Activated CD8-positive, alpha-beta memory T cell treated with anti-CD3 and anti-CD28 coated beads, Interleukin-2, amount 50 U/mL, for 4 hours (primary cell): ENCODE data around the gene ADRA1B.
A peak's percentile ranks its signal among the peaks of the same experiment; 100 is the strongest.

Experiments used
- DNase-seq: peaks from one replicate; pipeline ENCODE4 v3.0.0-alpha.2; 2020

Gene ADRA1B

GRCh38 chr5:159915904-159916840, at the start of gene ADRA1B:
Gene ADRA1B, plus strand, starts transcription at chr5:159916482. Its CDS starts 424 bp downstream, at chr5:159916906.
- peak; percentile 50 for DNase-seq

GRCh38 chr5:159873680-159874079, 42.6 kb upstream of the ADRA1B start:
- DNase-seq = no peak

GRCh38 chr5:159874263-159874662, 42.0 kb upstream of the ADRA1B start:
- no peak for DNase-seq

GRCh38 chr5:159877016-159877415, 39.3 kb upstream of the ADRA1B start:
- DNase-seq = no peak

GRCh38 chr5:159877894-159878448, 38.3 kb upstream of the ADRA1B start:
- no peak for DNase-seq

- no peak for DNase-seq
Observed at GRCh38 chr5:159878988-159879471, 37.3 kb upstream of the ADRA1B start.

GRCh38 chr5:159880676-159881075, 35.6 kb upstream of the ADRA1B start:
- no peak for DNase-seq

GRCh38 chr5:159881967-159882366, 34.3 kb upstream of the ADRA1B start:
- DNase-seq = no peak

- DNase-seq = no peak
Observed at GRCh38 chr5:159883522-159883950, 32.7 kb upstream of the ADRA1B start.

GRCh38 chr5:159884917-159885620, 31.2 kb upstream of the ADRA1B start:
- DNase-seq = no peak

- no peak for DNase-seq
Observed at GRCh38 chr5:159886296-159886695, 30.0 kb upstream of the ADRA1B start.

- DNase-seq = no peak
Observed at GRCh38 chr5:159887050-159887449, 29.2 kb upstream of the ADRA1B start.

GRCh38 chr5:159888860-159889259, 27.4 kb upstream of the ADRA1B start:
- no peak for DNase-seq

- DNase-seq = no peak
Observed at GRCh38 chr5:159890141-159890540, 26.1 kb upstream of the ADRA1B start.

GRCh38 chr5:159891371-159891770, 24.9 kb upstream of the ADRA1B start:
- no peak for DNase-seq

GRCh38 chr5:159893040-159893695, 23.1 kb upstream of the ADRA1B start:
- no peak for DNase-seq

GRCh38 chr5:159894149-159894720, 22.0 kb upstream of the ADRA1B start:
- no peak for DNase-seq

- DNase-seq = no peak
Observed at GRCh38 chr5:159897786-159898393, 18.4 kb upstream of the ADRA1B start.

GRCh38 chr5:159899067-159900049, 16.9 kb upstream of the ADRA1B start:
- DNase-seq = no peak

- DNase-seq = no peak
Observed at GRCh38 chr5:159901308-159901707, 15.0 kb upstream of the ADRA1B start.

- no peak for DNase-seq
Observed at GRCh38 chr5:159901772-159902171, 14.5 kb upstream of the ADRA1B start.
